Measurements from ENCODE around the gene WNT2B.
"Not testable (repeated sequence)": the region's sequence is repeated elsewhere in the genome, so short reads cannot be mapped to it uniquely, and the experiment has no call there.

Gene WNT2B

DNA sequence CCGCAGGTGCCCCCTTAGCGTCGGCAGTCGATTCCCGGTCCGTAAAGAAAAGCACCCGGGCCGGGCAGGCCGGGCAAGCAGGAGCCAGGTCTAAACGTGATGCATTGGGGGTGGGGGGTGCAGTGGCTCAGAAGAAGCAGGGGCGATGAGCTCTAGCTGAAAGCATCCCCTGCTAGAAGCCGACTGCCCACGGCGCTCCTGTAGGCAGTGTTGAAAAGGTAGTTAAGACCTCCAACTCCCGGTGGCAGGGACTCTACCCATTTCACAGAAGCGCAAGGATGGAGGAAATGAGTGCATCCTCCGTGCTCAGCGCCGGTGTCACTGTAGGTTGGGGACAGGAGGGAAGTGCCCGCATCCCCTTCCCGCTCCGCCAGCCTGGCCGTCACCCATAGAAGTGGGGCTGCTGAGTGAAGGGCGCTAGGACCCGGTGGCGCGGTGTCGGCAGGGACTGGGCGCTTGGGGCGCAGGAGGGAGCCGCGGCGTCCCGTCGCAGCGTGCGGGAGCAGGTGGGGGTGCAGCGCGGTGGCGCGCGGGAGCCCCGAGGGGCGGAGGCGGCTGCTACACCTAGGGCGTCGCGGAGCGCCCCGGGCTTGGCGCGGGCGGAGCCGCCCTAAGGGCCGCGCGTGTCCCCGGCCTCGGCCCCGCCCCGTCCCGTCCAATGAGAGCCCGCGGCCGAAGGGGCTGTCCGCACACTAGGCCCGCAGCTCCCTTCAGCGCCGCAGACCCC lies at the start of gene WNT2B:
Gene WNT2B (plus strand): TSS at position 688 of the 727 bp plus-strand sequence. CDS start 298 bp downstream, outside the sequence.
- in situ Hi-C loops (cut with MboI; ENCODE audit: low sequenced_read_pairs), result no loop called here

DNA sequence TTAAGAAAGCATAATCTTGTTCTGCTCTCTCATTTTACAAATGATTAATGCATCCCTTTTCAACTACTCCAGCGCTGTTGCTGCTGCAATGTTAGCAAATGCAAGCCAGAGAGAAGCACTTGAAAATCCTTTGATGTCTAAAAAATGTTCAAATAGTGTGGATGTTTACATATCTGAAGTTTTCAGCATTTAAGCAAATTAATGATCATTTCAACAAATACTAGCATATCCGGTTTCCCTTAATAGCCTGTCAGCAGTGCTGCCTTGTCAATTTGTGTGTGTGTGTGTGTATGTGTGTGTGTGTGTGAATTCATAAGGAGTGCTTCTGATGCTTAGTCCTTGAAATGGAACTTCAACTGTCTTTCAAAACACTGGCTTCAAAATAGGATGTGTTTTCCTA lies 48.1 kb upstream of the WNT2B start:
- in situ Hi-C loops (cut with MboI; ENCODE audit: low sequenced_read_pairs), result no loop called here

DNA sequence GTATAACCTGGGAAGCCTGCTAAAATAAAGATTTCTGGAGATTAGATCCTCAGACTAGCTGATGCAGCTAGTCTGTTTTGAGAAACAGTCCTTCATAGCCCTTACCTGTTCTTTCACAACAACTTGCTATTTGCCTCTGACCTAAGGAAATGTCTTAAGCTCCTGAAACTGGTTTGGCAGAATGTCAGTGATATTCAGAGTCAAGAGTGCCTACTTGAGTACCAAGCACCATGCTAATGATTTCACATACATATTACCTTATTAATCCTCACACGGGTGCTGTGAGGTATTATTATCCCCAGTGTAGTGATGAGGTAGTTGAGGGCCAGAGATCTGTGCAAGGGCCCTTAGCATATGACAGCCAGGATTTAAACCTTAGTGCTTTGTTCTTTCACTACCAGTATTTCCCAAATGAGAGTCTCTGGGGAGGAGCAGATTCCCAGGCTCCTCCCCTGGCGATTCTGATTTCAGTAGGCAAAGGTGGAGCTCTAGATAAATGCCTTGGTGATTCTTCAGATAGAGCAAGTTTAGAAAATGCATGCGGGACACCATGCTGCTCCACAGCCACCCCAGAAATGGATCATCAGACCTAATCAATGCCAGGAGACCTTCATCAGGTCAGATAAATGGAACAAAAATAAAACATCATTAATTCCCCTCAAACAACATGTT lies 47.4 kb upstream of the WNT2B start:
- in situ Hi-C loops (cut with MboI; ENCODE audit: low sequenced_read_pairs), result no loop called here

GRCh38 chr1:112462953-112463279 lies 45.8 kb upstream of the WNT2B start:
- in situ Hi-C loops (cut with MboI; ENCODE audit: low sequenced_read_pairs), result no loop called here

- in situ Hi-C loops (cut with MboI; ENCODE audit: low sequenced_read_pairs), result no loop called here
These were observed 44.3 kb upstream of the WNT2B start for GRCh38 chr1:112464501-112464900.

- in situ Hi-C loops (cut with MboI; ENCODE audit: low sequenced_read_pairs), result no loop called here
These were observed 43.6 kb upstream of the WNT2B start for GRCh38 chr1:112465122-112465521.

GRCh38 chr1:112466078-112466660 lies 42.6 kb upstream of the WNT2B start:
- in situ Hi-C loops (cut with MboI; ENCODE audit: low sequenced_read_pairs), result no loop called here

GRCh38 chr1:112470324-112470723 lies 38.4 kb upstream of the WNT2B start:
- in situ Hi-C loops (cut with MboI; ENCODE audit: low sequenced_read_pairs), result not testable (repeated sequence)

DNA sequence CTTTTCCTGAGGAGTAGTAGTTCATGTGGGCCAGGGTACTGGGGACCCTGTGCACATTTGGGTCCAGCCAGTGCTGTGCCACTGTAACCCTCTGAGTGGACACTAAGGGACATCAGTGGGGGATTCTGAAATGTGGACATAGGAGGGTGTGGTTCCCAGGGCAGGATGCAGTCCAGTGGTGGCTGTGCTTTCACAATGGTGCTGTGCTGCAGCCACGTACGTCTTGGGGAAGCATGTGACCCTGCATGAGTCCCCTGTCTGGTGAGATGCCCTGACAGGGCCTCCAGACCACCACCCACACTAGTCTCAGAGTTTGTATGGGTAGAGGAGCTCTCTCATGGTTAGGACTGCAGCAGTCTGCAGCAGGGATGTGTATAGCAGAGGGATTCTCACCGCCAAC lies 37.8 kb upstream of the WNT2B start:
- in situ Hi-C loops (cut with MboI; ENCODE audit: low sequenced_read_pairs), result no loop called here

GRCh38 chr1:112472142-112472541 lies 36.6 kb upstream of the WNT2B start:
- in situ Hi-C loops (cut with MboI; ENCODE audit: low sequenced_read_pairs), result no loop called here

GRCh38 chr1:112477550-112477949 lies 31.2 kb upstream of the WNT2B start:
- in situ Hi-C loops (cut with MboI; ENCODE audit: low sequenced_read_pairs), result no loop called here

- in situ Hi-C loops (cut with MboI; ENCODE audit: low sequenced_read_pairs), result no loop called here
These were observed 30.5 kb upstream of the WNT2B start for GRCh38 chr1:112478314-112478713.

DNA sequence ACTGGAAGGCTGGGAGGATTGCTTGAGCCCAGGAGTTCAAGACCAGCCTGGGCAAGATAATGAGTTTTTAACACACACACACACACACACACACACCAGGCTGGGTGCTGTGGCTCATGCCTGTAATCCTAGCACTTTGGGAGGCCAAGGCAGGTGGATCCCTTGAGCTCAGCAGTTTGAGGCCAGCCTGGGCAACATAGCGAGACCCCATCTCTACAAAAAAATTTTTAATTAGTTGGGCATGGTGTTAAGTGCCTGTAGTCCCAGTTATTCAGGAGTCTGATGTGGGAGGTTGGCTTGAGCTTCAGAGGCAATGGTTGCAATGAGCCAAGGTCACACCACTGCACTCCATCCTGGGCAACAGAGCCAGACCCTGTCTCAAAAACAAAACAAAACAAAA lies 22.7 kb upstream of the WNT2B start:
- in situ Hi-C loops (cut with MboI; ENCODE audit: low sequenced_read_pairs), result not testable (repeated sequence)

GRCh38 chr1:112487686-112488085 lies 21.1 kb upstream of the WNT2B start:
- in situ Hi-C loops (cut with MboI; ENCODE audit: low sequenced_read_pairs), result not testable (repeated sequence)

DNA sequence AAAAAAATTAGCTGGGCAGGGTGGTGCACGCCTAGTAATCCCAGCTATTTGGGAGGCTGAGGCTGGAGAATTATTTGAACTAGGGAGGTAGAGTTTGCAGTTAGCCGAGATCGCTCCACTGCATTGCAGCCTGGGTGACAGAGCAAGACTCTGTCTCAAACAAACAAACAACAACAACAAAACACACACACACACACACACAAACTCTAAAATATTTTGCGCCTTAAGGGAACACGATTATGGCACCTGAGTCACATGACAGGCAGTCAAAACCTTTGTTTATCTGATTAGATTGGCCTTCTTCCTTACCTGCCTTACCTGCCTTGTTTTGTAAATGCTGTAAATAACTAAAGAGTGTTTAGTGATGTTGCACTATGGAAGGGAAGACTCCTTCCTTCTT lies 20.6 kb upstream of the WNT2B start:
- in situ Hi-C loops (cut with MboI; ENCODE audit: low sequenced_read_pairs), result no loop called here

DNA sequence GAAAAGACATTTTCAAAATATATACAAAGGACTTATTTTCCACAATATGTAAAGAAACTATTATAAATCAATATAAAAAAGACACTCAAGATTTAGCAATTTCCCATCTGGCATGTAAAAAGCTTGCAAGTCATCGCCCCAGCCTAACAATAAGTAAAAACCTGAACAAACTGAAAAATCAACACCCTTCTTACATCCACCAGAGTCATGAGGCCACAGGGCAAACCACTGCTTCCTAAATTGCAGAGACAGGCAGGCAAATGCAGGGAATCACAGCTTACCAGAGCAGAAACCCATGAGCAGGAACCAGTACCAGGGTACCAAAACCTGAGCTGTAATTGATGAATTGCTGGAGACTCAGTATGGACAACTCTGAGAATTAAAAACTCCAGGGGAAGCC lies 16.7 kb upstream of the WNT2B start:
- in situ Hi-C loops (cut with MboI; ENCODE audit: low sequenced_read_pairs), result no loop called here

GRCh38 chr1:112493351-112493750 lies 15.4 kb upstream of the WNT2B start:
- in situ Hi-C loops (cut with MboI; ENCODE audit: low sequenced_read_pairs), result no loop called here

GRCh38 chr1:112496290-112496689 lies 12.5 kb upstream of the WNT2B start:
- in situ Hi-C loops (cut with MboI; ENCODE audit: low sequenced_read_pairs), result no loop called here

DNA sequence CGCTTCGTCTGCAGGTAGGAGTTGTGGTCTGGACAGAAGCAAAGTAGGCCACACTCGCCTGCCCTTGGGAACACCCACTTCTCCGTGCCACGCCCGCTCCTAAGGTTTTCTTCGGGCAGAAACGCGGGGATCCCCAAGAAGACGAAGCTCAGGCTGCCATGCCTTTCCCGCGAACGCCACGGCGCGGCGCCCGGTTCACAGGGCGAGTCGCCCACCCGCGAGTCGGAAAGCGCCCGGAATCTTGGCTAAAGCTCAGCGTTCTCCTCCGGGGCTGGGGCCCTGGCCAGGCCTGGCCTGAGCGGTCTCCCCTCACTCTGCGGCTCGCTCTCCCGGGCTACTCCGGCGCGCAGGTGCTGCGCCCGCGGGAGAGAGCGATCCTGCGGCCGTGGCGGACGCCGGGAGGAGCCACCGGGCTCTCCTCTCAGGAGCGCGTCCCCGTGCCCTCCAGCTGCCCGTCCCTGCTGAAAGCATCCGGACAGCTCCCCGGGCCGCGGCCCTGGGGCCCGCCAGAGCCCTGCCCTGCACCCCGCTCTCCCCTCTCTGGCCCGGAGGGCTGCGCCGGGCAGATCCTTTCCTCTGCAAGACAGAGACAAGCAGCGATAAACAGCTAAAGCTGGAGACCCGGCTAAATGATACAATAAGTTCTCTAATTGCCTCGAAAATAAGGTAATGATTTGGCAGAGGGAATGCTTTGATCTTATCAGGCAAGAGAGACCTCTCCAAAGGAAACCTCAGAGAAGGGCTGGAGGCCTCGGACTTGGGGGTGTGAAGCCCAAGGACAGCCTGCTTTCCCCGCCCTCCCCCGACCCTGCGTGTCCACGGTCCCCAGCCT lies 6.7 kb upstream of the WNT2B start:
- in situ Hi-C loops (cut with MboI; ENCODE audit: low sequenced_read_pairs), result no loop called here

- in situ Hi-C loops (cut with MboI; ENCODE audit: low sequenced_read_pairs), result no loop called here
These were observed 5.9 kb upstream of the WNT2B start for GRCh38 chr1:112502826-112503225.

DNA sequence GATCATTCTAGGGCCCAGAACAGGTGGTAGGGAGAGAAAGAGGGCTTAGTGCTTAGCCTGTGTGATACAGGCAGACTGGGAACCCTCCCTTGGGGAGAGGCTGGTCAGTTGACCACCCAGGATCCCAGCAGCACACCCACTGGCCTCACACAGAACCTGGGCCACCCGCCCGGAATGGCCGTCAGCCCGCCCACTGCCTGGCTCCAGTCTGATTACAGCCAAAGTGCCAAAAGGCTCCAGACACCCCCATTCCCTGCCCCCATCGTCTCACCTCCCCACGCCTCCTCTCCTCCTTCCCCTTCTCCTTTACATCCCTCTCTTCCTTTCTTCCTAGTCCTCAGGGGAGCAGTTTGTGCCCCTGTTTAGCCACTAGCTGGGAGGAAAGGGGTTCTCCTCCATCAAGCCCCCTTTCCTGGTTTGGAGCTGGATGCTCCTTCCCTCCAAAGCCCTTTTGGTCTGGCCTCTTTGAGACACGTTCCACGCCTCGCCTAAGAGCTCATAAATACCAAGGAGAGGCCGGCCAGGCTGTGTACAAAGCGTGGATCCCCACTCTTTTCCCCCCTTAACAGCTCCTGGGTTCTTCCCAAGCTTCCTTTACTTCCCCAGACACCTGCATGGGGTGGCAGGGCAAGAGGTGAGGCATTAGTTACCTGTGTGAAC lies 4.6 kb upstream of the WNT2B start:
- in situ Hi-C loops (cut with MboI; ENCODE audit: low sequenced_read_pairs), result no loop called here
